ENCODE measurements around the gene ZNF534. TPM values are rescaled to one million over a fixed set of nuclear protein-coding genes. Genes with fewer than 3 reads are reported as not detected.

The ZNF534 gene
- total and polyA plus RNA-seq, 2 of the 13 experiments (the other 11 are each of a cell fraction or from before 2014, with no cell fraction given): 0.04 to 0.08 TPM

DNA sequence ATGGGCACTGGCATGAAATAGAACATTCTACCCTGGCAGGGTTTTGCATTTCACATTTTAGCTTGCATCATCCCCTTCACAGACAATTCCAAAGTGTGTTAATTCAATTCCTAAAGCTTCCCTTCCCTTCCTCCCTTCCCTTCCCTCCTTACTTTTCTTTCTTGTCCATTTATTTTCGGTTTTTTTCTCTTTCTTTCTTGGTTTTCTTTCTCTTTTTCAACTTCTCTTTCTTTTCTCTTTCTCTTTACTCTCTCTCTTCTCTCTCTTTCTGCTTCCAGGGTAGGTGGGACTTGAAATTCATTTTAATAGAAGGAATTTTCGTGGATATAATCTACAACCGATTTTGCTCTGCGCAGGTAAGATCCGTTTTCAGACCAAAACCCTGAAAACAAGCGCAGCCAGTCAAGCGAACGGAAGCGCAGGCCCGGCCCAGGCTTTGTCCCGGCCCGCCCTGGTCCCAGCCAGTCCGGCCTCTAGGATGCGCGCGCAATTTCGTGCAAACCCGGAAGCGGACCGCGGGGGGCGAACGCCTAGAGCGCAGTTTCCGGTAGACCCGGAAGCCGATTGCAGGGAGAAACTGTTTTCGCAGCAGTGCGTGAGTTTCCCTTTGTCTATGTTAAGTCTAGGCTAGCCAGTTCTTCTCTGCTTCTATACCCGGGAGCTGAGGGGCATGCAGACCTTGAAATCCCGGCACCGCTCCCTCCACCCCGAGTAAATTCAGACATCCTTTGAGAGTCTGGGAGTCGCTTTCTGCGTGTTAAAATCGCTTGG is 31.5 kb upstream of the ZNF534 start, which contains the start of gene ZNF528 (continued):
- TF ChIP-seq ETV5 (CRISPR knock-in tag; IDR thresholded peaks at IDR 0.05; ENCODE audit: borderline replicate concordance) (peak; percentile 67; the same call in 1 of the 2 replicates), PRDM4 (CRISPR knock-in tag; IDR thresholded peaks at IDR 0.05; ENCODE audit: borderline replicate concordance) (no peak), MED13 (CRISPR knock-in tag; IDR thresholded peaks at IDR 0.05) (no peak), ZNF142 (CRISPR knock-in tag; IDR thresholded peaks at IDR 0.05) (no peak), ZKSCAN1 (IDR thresholded peaks at IDR 0.05; ENCODE audit: low read length) (no peak), PHF8 (CRISPR knock-in tag; IDR thresholded peaks at IDR 0.05) (peak; percentile 70; the same call in 1 of the 2 replicates), BCLAF1 (IDR thresholded peaks at IDR 0.05) (no peak), ZFP90 (CRISPR knock-in tag; IDR thresholded peaks at IDR 0.05; ENCODE audit: borderline replicate concordance) (no peak), HDAC6 (IDR thresholded peaks at IDR 0.05; ENCODE audit: low read depth, low read length) (no peak)
- TF ChIP-seq, protein P1, sequence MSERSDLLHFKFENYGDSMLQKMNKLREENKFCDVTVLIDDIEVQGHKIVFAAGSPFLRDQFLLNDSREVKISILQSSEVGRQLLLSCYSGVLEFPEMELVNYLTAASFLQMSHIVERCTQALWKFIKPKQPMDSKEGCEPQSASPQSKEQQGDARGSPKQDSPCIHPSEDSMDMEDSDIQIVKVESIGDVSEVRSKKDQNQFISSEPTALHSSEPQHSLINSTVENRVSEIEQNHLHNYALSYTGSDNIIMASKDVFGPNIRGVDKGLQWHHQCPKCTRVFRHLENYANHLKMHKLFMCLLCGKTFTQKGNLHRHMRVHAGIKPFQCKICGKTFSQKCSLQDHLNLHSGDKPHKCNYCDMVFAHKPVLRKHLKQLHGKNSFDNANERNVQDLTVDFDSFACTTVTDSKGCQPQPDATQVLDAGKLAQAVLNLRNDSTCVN (CRISPR knock-in tag; IDR thresholded peaks at IDR 0.05; ENCODE audit: borderline replicate concordance): no peak
- TF ChIP-seq, protein P2, sequence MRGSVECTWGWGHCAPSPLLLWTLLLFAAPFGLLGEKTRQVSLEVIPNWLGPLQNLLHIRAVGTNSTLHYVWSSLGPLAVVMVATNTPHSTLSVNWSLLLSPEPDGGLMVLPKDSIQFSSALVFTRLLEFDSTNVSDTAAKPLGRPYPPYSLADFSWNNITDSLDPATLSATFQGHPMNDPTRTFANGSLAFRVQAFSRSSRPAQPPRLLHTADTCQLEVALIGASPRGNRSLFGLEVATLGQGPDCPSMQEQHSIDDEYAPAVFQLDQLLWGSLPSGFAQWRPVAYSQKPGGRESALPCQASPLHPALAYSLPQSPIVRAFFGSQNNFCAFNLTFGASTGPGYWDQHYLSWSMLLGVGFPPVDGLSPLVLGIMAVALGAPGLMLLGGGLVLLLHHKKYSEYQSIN (CRISPR knock-in tag; IDR thresholded peaks at IDR 0.05; ENCODE audit: borderline replicate concordance): no peak

Data from HepG2 (cell line).